A549 (cell line): ENCODE results near the gene KSR1. TPM values are rescaled to one million over a fixed set of nuclear protein-coding genes. Genes with fewer than 3 reads are reported as not detected.

Experiments used
- ATAC-seq, 2 experiments: fragments of 200-7000 bp in 1 of 2; fragments of >200 bp in 1 of 2; cut with Nextera tagmentation in 1 of 2; cut with Tn5 transposase in 1 of 2; 3 replicates each; pipeline versions ENCODE4 v1.8.0 to v1.9.1; 2018 to 2020; ENCODE audit warnings: mild to moderate bottlenecking in 1 of 2, moderate library complexity in 1 of 2
- CTCF ChIA-PET: fragments of 300-600 bp; sonication (Branson Sonifier 250); formaldehyde crosslinking; extraction: SDS; loops from one replicate; lab custom pipeline; 2021; ENCODE audit warnings: antibody characterized with exemption, inconsistent platforms; lab: Yijun Ruan, JAX
- POLR2A ChIA-PET: fragments of 350-600 bp; formaldehyde crosslinking; extraction: SDS; loops from one replicate; lab custom pipeline; 2021; ENCODE audit warnings: antibody characterized with exemption, inconsistent platforms; lab: Yijun Ruan, JAX
- DNase-seq, 2 experiments: peaks; one replicate each; pipeline versions ENCODE4 v3.0.0 to v3.0.0-alpha.2; 2011 to 2016; ENCODE audit warnings: low read depth in 1 of 2, low spot score in 1 of 2
- FAIRE-seq: peaks from 2 replicates; lab custom pipeline; 2011; peaks lifted over from hg19 to GRCh38; lab: Jason Lieb, UNC
- H3K27ac ChIP-seq, 2 experiments: fragments of >200 bp; sonication (Bioruptor Twin); formaldehyde crosslinking; 3 replicates each; pipeline ENCODE4 v1.5.1; 2016 to 2017
- H3K4me1 ChIP-seq: fragments of >200 bp; sonication (Bioruptor Twin); formaldehyde crosslinking; 3 replicates; pipeline ENCODE4 v1.6.1; 2016
- H3K4me2 ChIP-seq: fragments of >200 bp; sonication (Bioruptor Twin); formaldehyde crosslinking; 3 replicates; pipeline ENCODE4 v1.6.1; 2016
- H3K4me3 ChIP-seq: fragments of >200 bp; sonication (Bioruptor Twin); formaldehyde crosslinking; 3 replicates; pipeline ENCODE4 v1.5.1; 2016
- H3K9me3 ChIP-seq: fragments of >200 bp; sonication (Bioruptor Twin); formaldehyde crosslinking; 3 replicates; pipeline ENCODE4 v1.6.1; 2016
- ATOH8 ChIP-seq: fragments of 250-450 bp; sonication (Bioruptor Pico); IDR thresholded peaks from 2 replicates; pipeline ENCODE4 v1.5.0; 2020; ENCODE audit warnings: low read depth, mild to moderate bottlenecking, moderate library complexity
- BHLHE40 ChIP-seq: IDR thresholded peaks from 2 replicates; pipeline ENCODE4 v1.6.1; 2012; ENCODE audit warnings: low read depth, low read length, inconsistent platforms
- FOSB ChIP-seq: fragments of 250-450 bp; sonication (Bioruptor Pico); IDR thresholded peaks from 2 replicates; pipeline ENCODE4 v1.5.0; 2020; ENCODE audit warnings: mild to moderate bottlenecking, moderate library complexity
- HMGXB4 ChIP-seq: fragments of 250-450 bp; sonication (Bioruptor Pico); IDR thresholded peaks from 2 replicates; pipeline ENCODE4 v1.5.0; 2021; ENCODE audit warnings: mild to moderate bottlenecking, moderate library complexity, borderline replicate concordance
- HOXB5 ChIP-seq: fragments of 250-450 bp; sonication (Bioruptor Pico); IDR thresholded peaks from 2 replicates; pipeline ENCODE4 v1.5.0; 2020; ENCODE audit warnings: mild to moderate bottlenecking, moderate library complexity
- JUN ChIP-seq, 2 experiments: fragments of >200 bp; sonication (Bioruptor Twin); formaldehyde crosslinking; IDR thresholded peaks; 2 replicates in 1 of 2; 3 replicates in 1 of 2; pipeline ENCODE4 v1.6.1; 2016 to 2017
- JUNB ChIP-seq: fragments of >200 bp; sonication (Bioruptor Twin); formaldehyde crosslinking; IDR thresholded peaks from 2 replicates; pipeline ENCODE4 v1.6.1; 2016
- KDM1A ChIP-seq: fragments of 200-600 bp; sonication (generic); IDR thresholded peaks from 2 replicates; pipeline ENCODE4 v1.6.1; 2016; ENCODE audit warnings: low read depth, mild to moderate bottlenecking
- MYC ChIP-seq: IDR thresholded peaks from 2 replicates; pipeline ENCODE4 v1.6.1; 2012; ENCODE audit warnings: mild to moderate bottlenecking, inconsistent platforms, low read length, improper control_type of control experiment, borderline replicate concordance
- PHF8 ChIP-seq: fragments of 200-600 bp; sonication (generic); IDR thresholded peaks from 2 replicates; pipeline ENCODE4 v1.6.1; 2016; ENCODE audit warnings: low read depth, mild to moderate bottlenecking, antibody characterized with exemption, moderate library complexity, borderline replicate concordance
- POLR2A ChIP-seq: IDR thresholded peaks from 2 replicates; pipeline ENCODE4 v1.6.1; 2012; ENCODE audit warnings: mild to moderate bottlenecking, low read length
- POLR2AphosphoS2 ChIP-seq: conservative IDR thresholded peaks from 2 replicates; pipeline ENCODE4 v1.6.1; 2012; ENCODE audit warnings: low read length, improper control_type of control experiment, inconsistent platforms
- RAD21 ChIP-seq, 2 experiments: fragments of >200 bp in 1 of 2; sonication (Bioruptor Twin) in 1 of 2; formaldehyde crosslinking in 1 of 2; IDR thresholded peaks in 1 of 2; conservative IDR thresholded peaks in 1 of 2; 2 replicates in 1 of 2; 3 replicates in 1 of 2; pipeline ENCODE4 v1.6.1; 2012 to 2018; ENCODE audit warnings: inconsistent platforms in 1 of 2
- RARB ChIP-seq: fragments of 250-450 bp; sonication (Bioruptor Pico); IDR thresholded peaks from 2 replicates; pipeline ENCODE4 v1.8.0; 2021; ENCODE audit warnings: mild to moderate bottlenecking, moderate library complexity
- ZFP36 ChIP-seq: fragments of 450-650 bp; IDR thresholded peaks from 2 replicates; pipeline ENCODE4 v1.6.1; 2014; ENCODE audit warnings: borderline replicate concordance; ENCODE audit not compliant: partially characterized antibody
- WGBS: methylation state at CpG from one replicate; pipeline ENCODE4 v1.1.6; 2017; ENCODE audit errors: missing lambda C conversion rate; 5-methylcytosine and 5-hydroxymethylcytosine counted together
- polyA plus RNA-seq, 4 experiments: library from polyadenylated mRNA; depleted of rRNA in 3 of 4; stranded (reverse); fragments of >200 nt; fragmentation: RNase III in 1 of 4; extraction: RNeasy Plus Mini Kit Qiagen cat#74134 plus additional on column Dnase treatment in 1 of 4; gene quantifications; 2 replicates in 3 of 4; 3 replicates in 1 of 4; pipeline ENCODE4 v1.2.3, GENCODE V29; 2011 to 2017
- TF ChIP-seq, protein P1 (sequence below): fragments of 200-600 bp; sonication (generic); IDR thresholded peaks from 2 replicates; pipeline ENCODE4 v1.6.1; 2016; ENCODE audit warnings: antibody characterized with exemption, mild to moderate bottlenecking, moderate library complexity

The KSR1 gene
- polyA plus RNA-seq, 2 of the 4 experiments (the other 2 are of a cell fraction): 13.3 to 14.6 TPM

- DNase-seq (no peak), FAIRE-seq (no peak), ATAC-seq (no peak)
- H3K4me2 ChIP-seq: no peak overlapping the region
- POLR2A ChIA-PET: interaction anchor here (1.2 to 1.7 kb wide), 2 partner anchors 104 to 245 kb away, joined by 3 to 6 read pairs; no protein-coding TSS in a partner anchor
- no peak for TF ChIP-seq POLR2A
- TF ChIP-seq ZFP36: no peak
- TF ChIP-seq JUNB: no peak
- TF ChIP-seq, protein P1, sequence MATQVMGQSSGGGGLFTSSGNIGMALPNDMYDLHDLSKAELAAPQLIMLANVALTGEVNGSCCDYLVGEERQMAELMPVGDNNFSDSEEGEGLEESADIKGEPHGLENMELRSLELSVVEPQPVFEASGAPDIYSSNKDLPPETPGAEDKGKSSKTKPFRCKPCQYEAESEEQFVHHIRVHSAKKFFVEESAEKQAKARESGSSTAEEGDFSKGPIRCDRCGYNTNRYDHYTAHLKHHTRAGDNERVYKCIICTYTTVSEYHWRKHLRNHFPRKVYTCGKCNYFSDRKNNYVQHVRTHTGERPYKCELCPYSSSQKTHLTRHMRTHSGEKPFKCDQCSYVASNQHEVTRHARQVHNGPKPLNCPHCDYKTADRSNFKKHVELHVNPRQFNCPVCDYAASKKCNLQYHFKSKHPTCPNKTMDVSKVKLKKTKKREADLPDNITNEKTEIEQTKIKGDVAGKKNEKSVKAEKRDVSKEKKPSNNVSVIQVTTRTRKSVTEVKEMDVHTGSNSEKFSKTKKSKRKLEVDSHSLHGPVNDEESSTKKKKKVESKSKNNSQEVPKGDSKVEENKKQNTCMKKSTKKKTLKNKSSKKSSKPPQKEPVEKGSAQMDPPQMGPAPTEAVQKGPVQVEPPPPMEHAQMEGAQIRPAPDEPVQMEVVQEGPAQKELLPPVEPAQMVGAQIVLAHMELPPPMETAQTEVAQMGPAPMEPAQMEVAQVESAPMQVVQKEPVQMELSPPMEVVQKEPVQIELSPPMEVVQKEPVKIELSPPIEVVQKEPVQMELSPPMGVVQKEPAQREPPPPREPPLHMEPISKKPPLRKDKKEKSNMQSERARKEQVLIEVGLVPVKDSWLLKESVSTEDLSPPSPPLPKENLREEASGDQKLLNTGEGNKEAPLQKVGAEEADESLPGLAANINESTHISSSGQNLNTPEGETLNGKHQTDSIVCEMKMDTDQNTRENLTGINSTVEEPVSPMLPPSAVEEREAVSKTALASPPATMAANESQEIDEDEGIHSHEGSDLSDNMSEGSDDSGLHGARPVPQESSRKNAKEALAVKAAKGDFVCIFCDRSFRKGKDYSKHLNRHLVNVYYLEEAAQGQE: no peak
- TF ChIP-seq MYC: no peak
- no peak for TF ChIP-seq HMGXB4
- TF ChIP-seq RARB (CRISPR knock-in tag): no peak
- TF ChIP-seq BHLHE40: no peak
- TF ChIP-seq HOXB5 (CRISPR knock-in tag): no peak
- no peak for TF ChIP-seq POLR2AphosphoS2
- TF ChIP-seq JUN (IDR thresholded peaks at IDR 0.05): no peak
- no peak for TF ChIP-seq PHF8
- no peak for TF ChIP-seq KDM1A
- no peak for TF ChIP-seq FOSB
- CTCF ChIA-PET: interaction anchor here (1.0 to 25.7 kb wide), 29 partner anchors 15 to 402 kb away, joined by 3 to 575 read pairs (median 27); partner anchors contain the start of gene KSR1
- H3K4me3 ChIP-seq: no peak overlapping the region
- H3K4me1 ChIP-seq: peaks cover 26% of the 10 kb centered on the region
- WGBS: 83% methylated on average over 13 of the region's 17 CpGs
- no peaks in the 10 kb centered on the region for H3K9me3 ChIP-seq
- H3K27ac ChIP-seq: peak overlapping the region; percentile 23 to 69; a peak in 4 of 6 replicates
Observed at GRCh38 chr17:27598337-27599050, 142.2 kb downstream of the KSR1 start.

GRCh38 chr17:27600471-27600870 lies 144.2 kb downstream of the KSR1 start:
- no peak for FAIRE-seq
- TF ChIP-seq ATOH8: no peak
- no peak for TF ChIP-seq RAD21 (conservative IDR thresholded peaks at IDR 0.05 in 1 of 2, IDR thresholded peaks at IDR 0.05 in 1 of 2)
- TF ChIP-seq, all 56 proteins: peak for 0
- peak overlapping the region in 1 of 2 experiments; percentile 69; a peak in 2 of 6 replicates for H3K27ac ChIP-seq
- no peaks in the 10 kb centered on the region for H3K9me3 ChIP-seq
- peaks cover 26% of the 10 kb centered on the region for H3K4me1 ChIP-seq
- ChIA-PET POLR2A (interaction anchor here (0.6 to 1.7 kb wide), 5 partner anchors 106 to 247 kb away, joined by 3 to 12 read pairs (median 6); partner anchors contain the start of gene KSR1), CTCF (interaction anchor here (0.7 to 25.7 kb wide), 68 partner anchors 14 to 652 kb away, joined by 3 to 575 read pairs (median 9); partner anchors contain the start of gene KSR1)
- WGBS: 75% methylated on average over 8 of the region's 8 CpGs
- no peak for ATAC-seq
- no peak overlapping the region for H3K4me2 ChIP-seq
- no peak for DNase-seq
- H3K4me3 ChIP-seq: no peak overlapping the region
